SKM-1 treated with dmso at 0.1 percent for 144 hours (cell line): ENCODE measurements around the gene SARS1.

Experiments used
- DNase-seq: peaks from one replicate; lab custom pipeline; 2025; ENCODE audit not compliant: unreplicated experiment; lab: John Stamatoyannopoulos, UW

The SARS1 gene

DNA sequence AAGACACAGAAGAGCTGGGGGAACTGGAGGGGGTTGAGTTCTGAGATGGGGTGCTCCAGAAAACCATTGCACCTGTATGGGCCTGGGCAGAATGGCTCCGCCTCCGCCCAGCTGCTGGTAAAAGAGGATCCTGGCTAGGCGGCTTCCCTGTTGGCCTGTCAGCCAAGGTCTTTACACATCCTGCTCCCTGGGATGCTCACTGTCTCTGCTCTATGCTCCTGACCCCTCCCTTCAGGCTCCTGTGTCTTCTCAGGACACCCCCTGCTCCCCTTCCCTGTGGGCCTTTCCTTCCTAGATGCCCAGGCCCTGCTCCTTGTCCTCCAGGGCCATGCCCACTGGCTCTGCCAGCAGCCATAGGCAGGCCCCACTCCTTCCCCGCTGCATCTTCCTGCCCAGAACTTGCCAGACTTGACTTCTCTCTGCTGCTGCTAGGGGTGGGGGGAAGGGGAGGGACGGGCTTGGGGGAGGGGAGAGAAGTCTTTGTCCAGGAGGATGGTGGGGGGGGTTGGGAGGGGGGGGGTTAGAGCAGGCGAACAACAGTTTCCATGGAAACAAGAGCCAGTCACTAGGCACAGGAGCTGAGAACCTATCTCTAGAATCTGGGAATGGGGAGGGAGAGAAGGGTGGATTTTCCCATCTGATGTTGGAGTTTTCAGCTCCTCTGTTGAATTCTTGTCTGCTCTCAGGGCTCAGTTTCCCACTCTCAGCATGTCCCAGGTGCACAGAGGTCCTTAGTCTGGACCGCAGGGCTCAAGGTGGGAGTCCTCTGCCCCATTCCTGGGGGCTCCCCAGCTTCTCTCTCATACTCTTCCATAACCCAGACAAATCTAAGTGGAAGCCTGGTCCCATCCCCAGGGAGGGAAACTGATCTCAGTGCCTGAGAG lies 46.2 kb downstream of the SARS1 start:
- DNase-seq = no peak

DNA sequence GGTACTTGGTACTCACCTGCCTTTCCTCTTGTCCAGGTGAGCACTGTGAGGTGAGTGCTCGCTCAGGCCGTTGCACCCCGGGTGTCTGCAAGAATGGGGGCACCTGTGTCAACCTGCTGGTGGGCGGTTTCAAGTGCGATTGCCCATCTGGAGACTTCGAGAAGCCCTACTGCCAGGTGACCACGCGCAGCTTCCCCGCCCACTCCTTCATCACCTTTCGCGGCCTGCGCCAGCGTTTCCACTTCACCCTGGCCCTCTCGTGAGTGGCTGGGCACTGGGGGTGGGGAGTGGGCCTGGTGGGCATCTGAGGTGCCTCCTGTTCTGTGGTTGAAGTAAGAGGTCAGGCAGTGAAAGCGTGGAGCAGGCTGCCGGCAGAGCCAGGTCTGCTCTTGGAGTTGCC lies 47.3 kb downstream of the SARS1 start:
- DNase-seq = no peak

DNA sequence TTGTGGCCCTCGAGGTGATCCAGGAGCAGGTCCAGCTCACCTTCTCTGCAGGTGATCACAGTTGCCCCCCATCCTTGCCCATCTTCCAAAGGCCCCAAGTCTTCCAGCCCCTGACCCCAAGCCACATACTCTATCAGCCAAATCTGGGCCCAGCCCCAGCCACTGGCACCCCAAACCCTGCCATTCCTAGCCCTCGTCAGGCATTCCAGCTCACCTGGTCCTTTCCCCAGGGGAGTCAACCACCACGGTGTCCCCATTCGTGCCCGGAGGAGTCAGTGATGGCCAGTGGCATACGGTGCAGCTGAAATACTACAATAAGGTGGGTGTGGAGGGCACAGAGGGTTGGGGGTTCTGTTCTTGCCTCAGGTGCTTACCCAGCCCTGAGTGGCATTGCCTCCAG lies 47.9 kb downstream of the SARS1 start:
- no peak for DNase-seq

DNA sequence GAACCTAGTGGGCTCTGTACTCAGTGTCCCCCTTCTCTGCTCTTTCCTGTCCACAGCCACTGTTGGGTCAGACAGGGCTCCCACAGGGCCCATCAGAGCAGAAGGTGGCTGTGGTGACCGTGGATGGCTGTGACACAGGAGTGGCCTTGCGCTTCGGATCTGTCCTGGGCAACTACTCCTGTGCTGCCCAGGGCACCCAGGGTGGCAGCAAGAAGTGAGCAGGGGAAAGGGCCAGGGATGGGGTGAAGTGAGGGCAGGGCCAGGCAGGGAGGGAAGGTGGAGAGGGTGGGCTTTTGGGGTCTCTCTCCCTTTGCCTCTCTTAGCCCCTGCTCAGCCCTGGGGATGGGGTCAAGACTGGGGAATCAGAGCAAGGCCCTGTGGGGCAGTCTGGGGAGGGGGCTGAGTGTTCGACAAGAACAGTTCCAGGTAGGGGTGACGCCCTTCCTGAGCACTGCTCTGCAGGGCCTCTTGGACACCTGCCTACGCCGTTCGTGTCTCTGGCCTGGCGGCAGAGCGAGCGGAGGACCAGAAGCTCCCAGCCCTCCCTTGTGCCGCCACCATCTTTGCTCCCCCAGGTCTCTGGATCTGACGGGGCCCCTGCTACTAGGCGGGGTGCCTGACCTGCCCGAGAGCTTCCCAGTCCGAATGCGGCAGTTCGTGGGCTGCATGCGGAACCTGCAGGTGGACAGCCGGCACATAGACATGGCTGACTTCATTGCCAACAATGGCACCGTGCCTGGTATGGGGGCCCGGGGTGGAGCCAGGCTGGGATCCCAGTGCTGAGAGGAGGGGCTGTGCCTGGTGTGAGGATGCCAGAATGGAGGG lies 48.7 kb downstream of the SARS1 start:
- DNase-seq = no peak

DNA sequence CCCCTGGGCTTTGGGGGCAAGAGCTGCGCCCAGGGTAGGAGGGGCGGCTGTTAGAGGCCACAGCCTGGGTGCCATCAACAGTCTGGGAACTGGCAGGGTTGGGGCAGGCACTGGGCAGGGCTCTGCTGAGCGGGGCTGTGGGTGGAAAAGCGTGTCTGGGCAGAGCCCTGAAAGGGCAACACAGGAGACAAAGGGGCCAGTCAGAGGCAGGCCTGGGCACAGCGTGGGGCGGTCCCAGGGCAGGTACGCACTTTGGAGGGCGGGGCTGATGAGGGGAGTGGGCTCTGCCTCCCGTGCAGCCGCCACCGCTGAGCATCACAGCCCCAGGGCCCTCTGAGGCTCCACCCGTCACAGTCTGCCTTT lies 49.5 kb downstream of the SARS1 start:
- no peak for DNase-seq

DNA sequence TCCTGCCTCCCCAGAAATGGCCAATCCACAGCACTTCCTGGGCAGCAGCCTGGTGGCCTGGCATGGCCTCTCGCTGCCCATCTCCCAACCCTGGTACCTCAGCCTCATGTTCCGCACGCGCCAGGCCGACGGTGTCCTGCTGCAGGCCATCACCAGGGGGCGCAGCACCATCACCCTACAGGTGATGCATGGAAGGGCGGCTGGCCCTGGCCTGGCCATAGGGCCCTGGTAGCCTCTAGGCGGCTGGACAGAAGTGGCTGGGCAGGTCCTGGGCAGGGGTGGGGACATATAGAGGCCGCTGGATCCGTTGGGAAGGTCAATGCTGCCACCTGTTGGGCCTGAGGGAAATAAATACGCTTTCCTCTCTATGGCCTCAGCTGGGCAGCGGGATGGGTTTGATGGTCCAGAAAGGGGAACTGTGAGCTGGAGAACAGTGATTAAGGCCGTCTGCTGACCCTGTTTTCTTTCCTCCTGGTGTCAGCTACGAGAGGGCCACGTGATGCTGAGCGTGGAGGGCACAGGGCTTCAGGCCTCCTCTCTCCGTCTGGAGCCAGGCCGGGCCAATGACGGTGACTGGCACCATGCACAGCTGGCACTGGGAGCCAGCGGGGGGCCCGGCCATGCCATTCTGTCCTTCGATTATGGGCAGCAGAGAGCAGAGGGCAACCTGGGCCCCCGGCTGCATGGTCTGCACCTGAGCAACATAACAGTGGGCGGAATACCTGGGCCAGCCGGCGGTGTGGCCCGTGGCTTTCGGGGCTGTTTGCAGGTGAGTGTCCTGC lies 50.1 kb downstream of the SARS1 start:
- DNase-seq = peak; percentile 45

DNA sequence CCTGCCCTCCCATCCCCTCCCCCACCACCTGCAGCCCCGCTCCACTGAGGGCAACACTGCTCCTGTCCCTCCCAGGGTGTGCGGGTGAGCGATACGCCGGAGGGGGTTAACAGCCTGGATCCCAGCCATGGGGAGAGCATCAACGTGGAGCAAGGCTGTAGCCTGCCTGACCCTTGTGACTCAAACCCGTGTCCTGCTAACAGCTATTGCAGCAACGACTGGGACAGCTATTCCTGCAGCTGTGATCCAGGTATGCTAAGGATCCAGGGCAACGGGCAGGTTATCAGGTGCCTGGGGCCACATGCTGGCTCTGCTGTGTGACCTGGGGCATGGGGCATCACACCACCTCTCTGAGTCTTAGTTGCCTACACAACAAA lies 50.6 kb downstream of the SARS1 start:
- DNase-seq = no peak

DNA sequence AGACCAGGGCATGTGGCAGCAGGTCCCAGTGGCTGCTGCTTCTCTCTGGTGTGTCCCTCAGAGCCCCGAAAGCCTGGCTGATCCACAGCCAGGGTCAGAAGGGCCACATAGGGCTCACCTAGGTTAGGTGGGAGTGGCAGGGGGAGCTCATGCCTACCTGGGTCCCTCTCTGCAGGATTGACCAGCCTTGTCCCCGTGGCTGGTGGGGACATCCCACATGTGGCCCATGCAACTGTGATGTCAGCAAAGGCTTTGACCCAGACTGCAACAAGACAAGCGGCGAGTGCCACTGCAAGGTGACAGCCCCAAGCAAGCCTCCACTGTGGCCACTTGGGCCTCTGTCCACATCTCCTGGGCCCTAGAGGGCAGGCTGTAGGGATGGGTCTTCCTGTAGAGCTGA lies 51.3 kb downstream of the SARS1 start:
- DNase-seq = no peak

DNA sequence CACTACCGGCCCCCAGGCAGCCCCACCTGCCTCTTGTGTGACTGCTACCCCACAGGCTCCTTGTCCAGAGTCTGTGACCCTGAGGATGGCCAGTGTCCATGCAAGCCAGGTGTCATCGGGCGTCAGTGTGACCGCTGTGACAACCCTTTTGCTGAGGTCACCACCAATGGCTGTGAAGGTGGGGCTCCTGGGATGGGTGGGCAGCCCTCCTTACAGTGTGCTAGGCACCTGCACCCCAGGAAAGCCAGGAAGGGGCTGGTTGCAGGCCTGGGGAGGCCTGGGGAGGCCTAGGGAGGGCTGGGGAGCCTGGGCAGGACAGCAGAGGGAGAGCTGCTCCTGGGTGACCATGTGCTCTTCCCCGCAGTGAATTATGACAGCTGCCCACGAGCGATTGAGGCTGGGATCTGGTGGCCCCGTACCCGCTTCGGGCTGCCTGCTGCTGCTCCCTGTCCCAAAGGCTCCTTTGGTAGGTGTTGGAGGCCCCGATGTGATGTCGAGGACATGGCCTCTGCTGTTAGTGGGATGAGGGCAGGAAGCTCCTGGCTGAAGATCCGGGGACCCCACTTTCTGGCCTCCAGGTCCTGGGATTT lies 52.1 kb downstream of the SARS1 start:
- DNase-seq = no peak

DNA sequence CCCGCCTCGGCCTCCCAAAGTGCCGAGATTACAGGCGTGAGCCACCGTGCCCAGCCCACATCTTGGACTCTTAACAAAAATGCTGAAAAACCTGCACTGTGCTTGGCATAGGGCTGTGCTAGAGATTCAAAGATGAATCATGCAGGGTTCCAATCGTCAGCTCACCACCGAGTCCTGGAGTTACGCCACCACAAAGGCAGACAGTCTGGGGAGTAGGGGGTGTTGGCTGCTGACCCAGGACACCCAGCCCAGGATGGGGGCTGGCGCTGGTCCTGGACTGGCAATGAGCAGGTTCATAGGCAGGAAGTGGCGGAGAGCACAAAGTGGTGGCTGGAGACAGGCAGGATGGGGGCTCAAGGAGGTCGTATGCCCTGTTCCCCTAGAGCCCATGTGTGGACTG lies 53.2 kb downstream of the SARS1 start:
- no peak for DNase-seq

DNA sequence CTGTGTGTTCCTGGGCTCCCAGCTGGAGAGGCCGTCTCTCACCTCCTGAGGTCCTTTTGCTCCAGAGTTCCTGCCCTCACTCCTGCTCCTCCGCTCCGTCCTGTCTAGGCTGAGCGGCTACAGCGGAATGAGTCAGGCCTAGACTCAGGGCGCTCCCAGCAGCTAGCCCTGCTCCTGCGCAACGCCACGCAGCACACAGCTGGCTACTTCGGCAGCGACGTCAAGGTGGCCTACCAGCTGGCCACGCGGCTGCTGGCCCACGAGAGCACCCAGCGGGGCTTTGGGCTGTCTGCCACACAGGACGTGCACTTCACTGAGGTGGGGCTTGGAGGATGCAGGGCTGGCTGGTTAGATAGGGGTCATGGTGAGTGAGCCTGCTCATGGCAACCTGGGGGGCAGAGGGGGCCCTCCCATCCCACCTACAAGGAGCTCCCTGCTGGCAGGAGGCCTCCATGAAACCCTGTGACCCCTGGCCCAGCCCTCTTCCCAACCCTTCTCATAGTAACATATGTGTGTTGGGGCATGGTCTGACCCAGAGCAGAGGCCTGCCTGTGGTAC lies 54.1 kb downstream of the SARS1 start:
- DNase-seq = no peak

DNA sequence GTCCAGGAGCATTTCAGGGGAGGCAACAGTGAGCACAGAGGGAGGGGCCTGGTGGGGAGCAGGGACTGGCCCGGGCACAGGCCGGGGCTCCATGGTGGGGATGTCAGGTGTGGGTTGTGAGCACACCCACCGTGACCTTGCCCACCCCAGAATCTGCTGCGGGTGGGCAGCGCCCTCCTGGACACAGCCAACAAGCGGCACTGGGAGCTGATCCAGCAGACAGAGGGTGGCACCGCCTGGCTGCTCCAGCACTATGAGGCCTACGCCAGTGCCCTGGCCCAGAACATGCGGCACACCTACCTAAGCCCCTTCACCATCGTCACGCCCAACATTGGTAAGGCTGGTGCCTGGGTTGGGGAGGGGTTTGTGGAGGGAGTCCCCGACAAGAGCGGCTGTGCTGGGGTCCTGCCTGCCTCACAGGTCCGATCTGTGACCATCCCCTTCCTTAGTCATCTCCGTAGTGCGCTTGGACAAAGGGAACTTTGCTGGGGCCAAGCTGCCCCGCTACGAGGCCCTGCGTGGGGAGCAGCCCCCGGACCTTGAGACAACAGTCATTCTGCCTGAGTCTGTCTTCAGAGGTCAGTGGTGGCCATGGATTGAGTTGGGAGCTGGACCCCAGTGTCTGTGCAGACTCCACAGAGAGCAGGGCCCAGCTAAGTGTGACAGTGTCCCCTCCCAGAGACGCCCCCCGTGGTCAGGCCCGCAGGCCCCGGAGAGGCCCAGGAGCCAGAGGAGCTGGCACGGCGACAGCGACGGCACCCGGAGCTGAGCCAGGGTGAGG lies 54.9 kb downstream of the SARS1 start:
- DNase-seq = no peak

DNA sequence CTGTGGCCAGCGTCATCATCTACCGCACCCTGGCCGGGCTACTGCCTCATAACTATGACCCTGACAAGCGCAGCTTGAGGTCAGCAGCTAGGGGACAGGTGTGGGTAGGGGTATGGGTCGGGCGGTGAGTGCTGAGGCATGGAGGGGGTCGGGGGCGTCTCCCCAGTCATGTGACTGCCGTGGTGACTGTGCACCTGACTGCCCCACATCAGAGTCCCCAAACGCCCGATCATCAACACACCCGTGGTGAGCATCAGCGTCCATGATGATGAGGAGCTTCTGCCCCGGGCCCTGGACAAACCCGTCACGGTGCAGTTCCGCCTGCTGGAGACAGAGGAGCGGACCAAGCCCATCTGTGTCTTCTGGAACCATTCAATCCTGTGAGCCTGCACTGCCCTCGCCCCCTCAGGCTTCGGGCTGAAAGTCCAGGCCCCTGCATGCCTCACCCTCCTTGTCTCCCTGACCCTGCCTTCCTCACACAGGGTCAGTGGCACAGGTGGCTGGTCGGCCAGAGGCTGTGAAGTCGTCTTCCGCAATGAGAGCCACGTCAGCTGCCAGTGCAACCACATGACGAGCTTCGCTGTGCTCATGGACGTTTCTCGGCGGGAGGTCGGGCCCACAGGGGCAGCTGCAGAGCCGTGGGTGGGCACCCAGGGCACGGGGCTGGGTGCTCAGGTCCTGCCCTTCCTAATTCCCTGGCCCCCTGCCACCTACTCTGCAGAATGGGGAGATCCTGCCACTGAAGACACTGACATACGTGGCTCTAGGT lies 55.7 kb downstream of the SARS1 start:
- DNase-seq = no peak

DNA sequence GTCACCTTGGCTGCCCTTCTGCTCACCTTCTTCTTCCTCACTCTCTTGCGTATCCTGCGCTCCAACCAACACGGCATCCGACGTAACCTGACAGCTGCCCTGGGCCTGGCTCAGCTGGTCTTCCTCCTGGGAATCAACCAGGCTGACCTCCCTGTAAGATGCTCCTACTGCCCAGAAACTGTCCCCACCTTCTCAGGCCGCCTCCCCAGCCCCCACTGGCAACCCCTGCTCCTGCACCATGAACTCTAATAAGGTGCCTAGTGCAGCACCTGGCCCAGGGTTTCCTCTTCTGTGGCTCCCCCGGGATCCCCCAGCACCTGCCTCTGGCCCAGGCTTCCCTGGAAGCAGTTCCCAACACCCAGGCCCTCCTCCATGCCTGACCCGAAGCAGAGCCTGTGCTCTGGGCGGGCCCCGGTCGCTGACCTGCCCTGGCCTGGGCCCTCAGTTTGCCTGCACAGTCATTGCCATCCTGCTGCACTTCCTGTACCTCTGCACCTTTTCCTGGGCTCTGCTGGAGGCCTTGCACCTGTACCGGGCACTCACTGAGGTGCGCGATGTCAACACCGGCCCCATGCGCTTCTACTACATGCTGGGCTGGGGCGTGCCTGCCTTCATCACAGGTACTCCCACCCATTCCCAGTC lies 56.4 kb downstream of the SARS1 start:
- DNase-seq = no peak

DNA sequence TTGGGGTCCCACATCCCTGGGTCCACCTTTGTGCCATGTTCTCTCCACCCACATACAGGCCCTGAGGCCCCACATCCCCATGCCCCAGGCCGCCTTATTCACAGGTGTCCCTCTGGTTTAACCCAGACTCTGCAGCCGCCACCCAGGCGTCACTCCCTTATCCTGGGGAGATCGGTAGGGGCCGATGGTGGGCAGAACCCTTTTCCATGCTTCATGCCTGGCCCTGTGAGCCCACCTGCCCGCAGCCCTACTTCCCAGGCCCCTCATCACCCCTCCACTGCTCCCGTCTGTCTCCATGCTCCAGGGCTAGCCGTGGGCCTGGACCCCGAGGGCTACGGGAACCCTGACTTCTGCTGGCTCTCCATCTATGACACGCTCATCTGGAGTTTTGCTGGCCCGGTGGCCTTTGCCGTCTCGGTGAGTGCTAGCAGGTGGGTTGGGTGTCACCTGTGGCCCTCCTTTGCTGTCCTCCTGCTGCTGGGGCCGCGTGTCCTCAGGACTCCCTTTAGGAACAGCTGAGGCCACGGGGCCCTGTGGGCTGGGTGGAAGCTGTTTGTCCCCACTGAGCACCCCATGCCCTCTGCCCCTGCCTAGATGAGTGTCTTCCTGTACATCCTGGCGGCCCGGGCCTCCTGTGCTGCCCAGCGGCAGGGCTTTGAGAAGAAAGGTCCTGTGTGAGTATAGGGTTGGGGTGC lies 57.1 kb downstream of the SARS1 start:
- no peak for DNase-seq

DNA sequence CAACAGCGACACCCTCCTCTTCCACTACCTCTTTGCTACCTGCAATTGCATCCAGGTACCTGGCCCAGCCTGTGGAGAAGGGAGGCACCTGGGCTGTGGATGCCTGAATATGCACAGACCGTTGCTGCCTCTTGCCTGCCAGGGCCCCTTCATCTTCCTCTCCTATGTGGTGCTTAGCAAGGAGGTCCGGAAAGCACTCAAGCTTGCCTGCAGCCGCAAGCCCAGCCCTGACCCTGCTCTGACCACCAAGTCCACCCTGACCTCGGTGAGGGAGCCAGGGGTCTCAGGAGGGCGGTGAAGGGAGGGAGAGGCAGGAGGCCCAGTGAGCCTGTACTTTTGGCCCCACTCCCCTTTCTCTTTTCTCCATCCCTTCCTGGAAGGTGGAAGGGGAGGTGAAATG lies 57.7 kb downstream of the SARS1 start:
- DNase-seq = no peak

DNA sequence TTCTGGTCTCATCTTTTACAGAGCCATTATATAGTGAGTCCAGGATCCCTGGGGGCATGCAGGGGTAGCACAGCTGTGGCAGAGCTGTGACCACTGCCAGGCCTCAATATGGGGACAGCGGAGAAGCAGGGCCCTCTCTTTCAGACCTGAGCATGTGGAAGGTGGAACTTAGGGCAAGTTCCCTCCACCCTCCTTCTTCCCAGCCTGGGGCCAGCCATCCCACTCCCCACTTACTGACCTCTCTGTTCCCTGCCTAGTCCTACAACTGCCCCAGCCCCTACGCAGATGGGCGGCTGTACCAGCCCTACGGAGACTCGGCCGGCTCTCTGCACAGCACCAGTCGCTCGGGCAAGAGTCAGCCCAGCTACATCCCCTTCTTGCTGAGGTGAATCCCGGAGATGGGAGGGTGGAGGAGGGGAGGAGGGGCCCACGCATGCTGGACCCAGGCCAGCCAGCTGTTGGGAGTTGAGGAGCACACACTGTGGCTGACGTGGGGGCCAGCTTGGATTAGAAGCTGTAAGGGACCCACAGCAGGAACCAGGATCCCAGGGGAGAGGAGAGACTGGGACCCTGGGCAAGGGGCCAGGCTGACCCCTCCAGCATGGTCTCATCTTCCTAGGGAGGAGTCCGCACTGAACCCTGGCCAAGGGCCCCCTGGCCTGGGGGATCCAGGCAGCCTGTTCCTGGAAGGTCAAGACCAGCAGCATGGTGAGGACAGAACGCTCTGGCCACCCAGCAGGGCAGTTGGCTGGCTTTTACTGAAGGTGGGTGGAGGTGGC lies 58.5 kb downstream of the SARS1 start:
- no peak for DNase-seq
